ENCODE data around the gene KDM5A.
"Not testable (repeated sequence)": the region's sequence is repeated elsewhere in the genome, so short reads cannot be mapped to it uniquely, and the experiment has no call there.

KDM5A gene

GRCh38 chr12:389142-390096 lies at the start of gene KDM5A:
KDM5A (minus strand) TSS chr12:389320; CDS start chr12:389091, 229 bp downstream.
- DNase-seq (ENCODE audit: low read depth in 2 of 2) = peak; percentile 93 to 94

DNA sequence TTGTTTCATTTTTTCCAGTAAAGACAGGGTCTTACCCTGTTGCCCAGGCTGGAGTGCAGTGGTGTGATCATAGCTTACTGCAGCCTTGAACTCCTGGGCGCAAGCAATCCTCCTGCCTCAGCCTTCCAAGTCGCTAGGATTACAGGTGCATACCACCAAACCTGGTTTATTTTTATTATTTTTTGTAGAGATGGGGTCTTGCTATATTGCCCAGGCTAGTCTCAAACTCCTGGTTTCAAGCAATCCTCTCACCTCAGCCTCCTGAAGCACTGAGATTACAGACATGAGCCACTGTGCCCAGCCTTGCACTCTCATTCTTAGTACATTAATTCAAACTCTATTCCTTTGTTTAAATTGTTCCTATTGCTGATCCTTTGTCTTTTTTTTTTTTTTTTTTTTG lies 46.6 kb upstream of the KDM5A start:
- DNase-seq (ENCODE audit: low read depth in 2 of 2) = not testable (repeated sequence)

- no peak for DNase-seq (ENCODE audit: low read depth in 2 of 2)
Observed at GRCh38 chr12:422526-422925, 33.4 kb upstream of the KDM5A start.

- DNase-seq (ENCODE audit: low read depth in 2 of 2) = no peak
Observed at GRCh38 chr12:418432-418831, 29.3 kb upstream of the KDM5A start.

GRCh38 chr12:414859-415258 lies 25.7 kb upstream of the KDM5A start:
- no peak for DNase-seq (ENCODE audit: low read depth in 2 of 2)

GRCh38 chr12:402029-402389 lies 12.9 kb upstream of the KDM5A start:
- no peak for DNase-seq (ENCODE audit: low read depth in 2 of 2)

GRCh38 chr12:401235-402028 lies 12.3 kb upstream of the KDM5A start, which contains the start of gene CCDC77:
CCDC77 (plus strand) TSS chr12:401644; CDS start chr12:409384, 7,740 bp downstream.
- DNase-seq (ENCODE audit: low read depth in 2 of 2) = peak; percentile 79 to 83

- DNase-seq (ENCODE audit: low read depth in 2 of 2) = no peak
Observed at GRCh38 chr12:400828-401227, 11.7 kb upstream of the KDM5A start.

GRCh38 chr12:388541-389141 lies 479 bp downstream of the KDM5A start:
- no peak for DNase-seq (ENCODE audit: low read depth in 2 of 2)

GRCh38 chr12:388012-388411 lies 1.1 kb downstream of the KDM5A start:
- DNase-seq (ENCODE audit: low read depth in 2 of 2) = no peak

DNA sequence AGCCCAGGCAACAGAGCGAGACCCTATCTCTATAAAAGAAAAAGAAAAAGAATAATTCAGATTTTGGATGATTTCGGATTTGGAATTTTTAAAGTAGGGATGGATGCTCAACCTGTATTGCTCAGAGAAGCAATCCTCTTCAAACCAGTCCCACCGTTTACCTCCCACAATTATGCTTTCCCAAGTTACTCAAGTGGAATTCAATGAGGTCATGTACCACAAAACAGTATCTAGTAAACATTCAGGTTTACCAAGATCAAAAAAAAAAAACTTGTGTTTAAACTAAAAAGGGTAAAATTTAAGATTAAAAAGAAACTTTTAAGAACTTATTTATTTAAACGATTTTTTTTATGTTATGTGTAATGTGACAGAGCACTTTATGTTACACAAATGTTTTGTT lies 2.5 kb downstream of the KDM5A start:
- DNase-seq (ENCODE audit: low read depth in 2 of 2) = no peak

GRCh38 chr12:370739-371485 lies 18.2 kb downstream of the KDM5A start:
- not testable (repeated sequence) for DNase-seq (ENCODE audit: low read depth in 2 of 2)

GRCh38 chr12:367972-368371 lies 21.1 kb downstream of the KDM5A start:
- DNase-seq (ENCODE audit: low read depth in 2 of 2) = no peak

GRCh38 chr12:366820-367219 lies 22.3 kb downstream of the KDM5A start:
- DNase-seq (ENCODE audit: low read depth in 2 of 2) = no peak

- no peak for DNase-seq (ENCODE audit: low read depth in 2 of 2)
Observed at GRCh38 chr12:359091-359490, 30.0 kb downstream of the KDM5A start.

DNA sequence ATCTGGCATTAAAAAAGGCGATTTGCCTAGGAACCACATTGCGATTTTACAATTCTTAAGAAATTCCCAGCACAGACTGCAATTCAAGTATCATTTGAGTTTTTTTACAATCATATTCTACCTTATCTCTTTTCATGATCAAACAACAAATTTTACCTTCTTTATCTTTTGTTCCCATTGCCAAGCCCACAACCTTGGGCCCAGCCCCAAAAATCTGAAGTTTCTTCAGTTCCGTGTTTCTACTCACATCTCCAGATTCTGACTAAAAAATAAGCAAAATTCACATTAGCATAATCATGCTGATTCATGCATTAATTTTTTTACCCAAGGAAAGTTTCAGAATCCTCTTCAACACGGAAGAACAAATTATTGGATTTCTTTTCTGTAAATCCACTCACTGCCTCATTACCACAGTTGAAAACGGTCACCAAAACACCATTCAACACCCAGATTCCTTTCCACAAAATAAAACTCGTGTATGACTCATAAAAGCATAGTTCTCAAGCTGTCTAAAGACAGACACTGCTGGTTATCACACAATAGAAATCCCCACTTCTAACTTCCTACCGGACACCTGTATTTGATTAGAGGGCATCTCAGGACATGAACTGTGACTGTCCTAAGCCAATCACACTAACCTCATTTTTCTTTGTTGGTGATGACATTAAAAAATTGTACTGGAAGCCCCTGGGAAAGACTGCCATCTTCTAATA lies 32.7 kb downstream of the KDM5A start:
- peak in 1 of 2 experiments; percentile 12 for DNase-seq (ENCODE audit: low read depth in 2 of 2)

GRCh38 chr12:351197-351596 lies 37.9 kb downstream of the KDM5A start:
- not testable (repeated sequence) for DNase-seq (ENCODE audit: low read depth in 2 of 2)

GRCh38 chr12:349625-350024 lies 39.5 kb downstream of the KDM5A start:
- DNase-seq (ENCODE audit: low read depth in 2 of 2) = not testable (repeated sequence)

DNA sequence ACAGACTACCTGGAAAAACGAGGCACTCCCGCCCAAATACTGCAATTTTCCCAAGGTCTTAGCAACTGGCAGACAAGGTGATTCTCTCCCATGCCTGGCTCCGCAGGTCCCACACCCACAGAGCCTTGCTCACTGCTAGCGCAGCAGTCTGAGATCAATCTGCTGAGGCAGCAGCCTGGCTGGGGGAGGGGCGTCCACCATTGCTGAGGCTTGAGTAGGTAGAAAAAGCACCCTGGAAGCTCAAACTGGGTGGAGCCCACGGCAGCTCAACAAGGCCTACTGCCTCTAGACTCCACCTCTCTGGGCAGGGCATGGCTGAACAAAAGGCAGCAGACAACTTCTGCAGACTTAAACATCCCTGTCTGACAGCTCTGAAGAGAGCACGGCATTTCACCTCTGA lies 46.1 kb downstream of the KDM5A start:
- not testable (repeated sequence) for DNase-seq (ENCODE audit: low read depth in 2 of 2)

GRCh38 chr12:337039-337438 lies 52.1 kb downstream of the KDM5A start:
- no peak for DNase-seq (ENCODE audit: low read depth in 2 of 2)

DNA sequence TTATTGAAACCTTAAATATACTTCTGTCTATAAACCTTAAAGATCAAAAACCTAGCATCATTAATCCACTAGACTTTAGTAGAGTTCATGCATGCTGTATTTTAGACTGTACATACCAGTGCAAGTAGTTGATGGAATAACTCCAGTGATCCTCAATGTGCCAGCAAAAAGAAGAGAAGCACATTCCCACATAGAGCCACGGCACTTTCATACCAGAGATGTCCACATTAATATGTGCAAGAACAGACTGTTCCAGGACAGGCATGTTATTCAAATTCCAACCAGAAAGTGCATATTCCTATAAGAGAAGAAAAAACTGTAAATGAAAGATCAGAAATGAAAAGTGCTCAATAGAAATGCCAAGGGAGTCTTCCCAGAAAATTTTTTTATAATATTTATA lies 55.0 kb downstream of the KDM5A start:
- DNase-seq (ENCODE audit: low read depth in 2 of 2) = no peak
